HCT116 (cell line): ENCODE results near the gene BAIAP2. TPM values are rescaled to one million over a fixed set of nuclear protein-coding genes. Genes with fewer than 3 reads are reported as not detected.

Experiments
- ATAC-seq: fragments of 200-7000 bp; cut with Tn5 transposase; 2 replicates; pipeline ENCODE4 v1.9.1; 2020; ENCODE audit warnings: mild to moderate bottlenecking, moderate library complexity
- BruUV-seq: library from RNA; stranded (reverse); fragments of 400-500 nt; replicated peaks from 2 replicates; lab custom pipeline; 2021; lab: Mats Ljungman, UMichigan
- CTCF ChIA-PET: fragments of 300-600 bp; sonication (Branson Sonifier 250); formaldehyde crosslinking; loops from one replicate; lab custom pipeline; 2021; ENCODE audit warnings: antibody characterized with exemption; lab: Charles Lee
- POLR2A ChIA-PET: fragments of 300-600, 350-600 bp; sonication (Branson Sonifier 250); formaldehyde crosslinking; loops from one replicate; lab custom pipeline; 2021; ENCODE audit warnings: antibody characterized with exemption; lab: Charles Lee
- RAD21 ChIA-PET, 2 experiments: fragments of 300-600 bp; sonication (Branson Sonifier 250); formaldehyde crosslinking; loops; one replicate each; lab custom pipeline; 2023; ENCODE audit warnings: low total read pairs in 2 of 2; ENCODE audit not compliant: uncharacterized antibody in 2 of 2, unreplicated experiment in 2 of 2, low non-redundant PET in 1 of 2; lab: Charles Lee
- DNase-seq: peaks from one replicate; pipeline ENCODE4 v3.0.0-alpha.2; 2010; ENCODE audit warnings: low read depth, low spot score
- H2AFZ ChIP-seq: fragments of 200-600 bp; shearing (Covaris generic), sonication (generic); 2 replicates; pipeline ENCODE4 v1.6.1; 2017; ENCODE audit warnings: low read depth, mixed run types, mixed read lengths, antibody characterized with exemption, low read length; ENCODE audit not compliant: poor library complexity, severe bottlenecking
- H3K27ac ChIP-seq: 2 replicates; pipeline ENCODE4 v1.5.1; 2012; ENCODE audit warnings: low read depth, low read length
- H3K27me3 ChIP-seq: fragments of 200-600 bp; sonication (generic); 2 replicates; pipeline ENCODE4 v1.6.1; 2016; ENCODE audit warnings: mixed run types, low read length, mixed read lengths; ENCODE audit not compliant: insufficient read depth
- H3K36me3 ChIP-seq, 2 experiments: fragments of 200-500 bp in 1 of 2; fragments of 200-600 bp in 1 of 2; sonication (Bioruptor generic) in 1 of 2; sonication (generic) in 1 of 2; 2 replicates each; pipeline versions ENCODE4 v1.5.1 to v1.6.1; 2014 to 2016; ENCODE audit warnings: low read length in 2 of 2, inconsistent platforms in 1 of 2, mixed read lengths in 1 of 2, mixed run types in 1 of 2; ENCODE audit not compliant: insufficient read depth in 2 of 2, control insufficient read depth in 1 of 2
- H3K4me1 ChIP-seq, 2 experiments: fragments of 200-600 bp in 1 of 2; sonication (generic) in 1 of 2; 2 replicates each; pipeline versions ENCODE4 v1.5.1 to v1.6.1; 2012 to 2017; ENCODE audit warnings: low read length in 2 of 2, inconsistent platforms in 1 of 2, mild to moderate bottlenecking in 1 of 2, mixed read lengths in 1 of 2, mixed run types in 1 of 2, moderate library complexity in 1 of 2; ENCODE audit not compliant: insufficient read depth in 2 of 2, control insufficient read depth in 1 of 2
- H3K4me2 ChIP-seq: fragments of 200-600 bp; sonication (generic); 2 replicates; pipeline ENCODE4 v1.6.1; 2017; ENCODE audit warnings: mixed run types, low read length, mixed read lengths
- H3K4me3 ChIP-seq, 2 experiments: fragments of 200-600 bp in 1 of 2; sonication (generic) in 1 of 2; replicated peaks in 1 of 2; 2 replicates each; pipeline ENCODE4 v1.5.1; 2011 to 2016; ENCODE audit warnings: low read length in 2 of 2, control low read depth in 1 of 2, low read depth in 1 of 2, mild to moderate bottlenecking in 1 of 2, mixed read lengths in 1 of 2, mixed run types in 1 of 2
- H3K79me2 ChIP-seq: fragments of 200-600 bp; sonication (generic); 2 replicates; pipeline ENCODE4 v1.6.1; 2017; ENCODE audit warnings: mild to moderate bottlenecking, mixed run types, low read length, moderate library complexity, mixed read lengths; ENCODE audit not compliant: insufficient read depth
- H3K9ac ChIP-seq: fragments of 200-600 bp; sonication (generic); 2 replicates; pipeline ENCODE4 v1.6.1; 2016; ENCODE audit warnings: low read length, mixed read lengths
- H3K9me2 ChIP-seq: fragments of 200-600 bp; sonication (generic), shearing (Covaris generic); 2 replicates; pipeline ENCODE4 v1.6.1; 2017; ENCODE audit warnings: mixed run types, mild to moderate bottlenecking, moderate library complexity; ENCODE audit not compliant: insufficient read depth
- H3K9me3 ChIP-seq, 2 experiments: fragments of 200-500 bp in 1 of 2; fragments of 200-600 bp in 1 of 2; sonication (Bioruptor generic) in 1 of 2; sonication (generic) in 1 of 2; 2 replicates each; pipeline ENCODE4 v1.6.1; 2014 to 2017; ENCODE audit warnings: low read length in 2 of 2, mixed read lengths in 2 of 2, inconsistent platforms in 1 of 2, low read depth in 1 of 2, mild to moderate bottlenecking in 1 of 2, mixed run types in 1 of 2, moderate library complexity in 1 of 2; ENCODE audit not compliant: control insufficient read depth in 1 of 2, insufficient read depth in 1 of 2
- H4K20me1 ChIP-seq: fragments of 200-600 bp; sonication (generic), shearing (Covaris generic); 2 replicates; pipeline ENCODE4 v1.6.1; 2017; ENCODE audit warnings: mixed run types, mild to moderate bottlenecking, moderate library complexity; ENCODE audit not compliant: insufficient read depth
- ATF3 ChIP-seq: IDR thresholded peaks from 2 replicates; pipeline ENCODE4 v1.6.1; 2012
- CBX3 ChIP-seq: IDR thresholded peaks from 2 replicates; pipeline ENCODE4 v1.6.1; 2012; ENCODE audit warnings: low read depth
- CEBPB ChIP-seq: IDR thresholded peaks from 2 replicates; pipeline ENCODE4 v1.6.1; 2012; ENCODE audit warnings: low read depth
- CTCF ChIP-seq, 3 experiments: fragments of 200-600 bp in 1 of 3; sonication (generic) in 1 of 3; IDR thresholded peaks in 2 of 3; conservative IDR thresholded peaks in 1 of 3; 2 replicates each; pipeline ENCODE4 v1.5.1; 2012 to 2017; ENCODE audit warnings: low read depth in 2 of 3, low read length in 2 of 3, antibody characterized with exemption in 1 of 3, borderline replicate concordance in 1 of 3, control low read depth in 1 of 3, mild to moderate bottlenecking in 1 of 3, mixed read lengths in 1 of 3, mixed run types in 1 of 3, moderate library complexity in 1 of 3; ENCODE audit not compliant: insufficient read depth in 1 of 3
- EZH2 ChIP-seq: fragments of 200-600 bp; sonication (generic); IDR thresholded peaks from 2 replicates; pipeline ENCODE4 v1.6.1; 2017; ENCODE audit warnings: antibody characterized with exemption, mixed run types
- EZH2phosphoT487 ChIP-seq: fragments of 200-600 bp; IDR thresholded peaks from 2 replicates; pipeline ENCODE4 v1.6.1; 2018; ENCODE audit warnings: antibody characterized with exemption, borderline replicate concordance
- FOSL1 ChIP-seq: IDR thresholded peaks from 2 replicates; pipeline ENCODE4 v1.6.1; 2012; ENCODE audit warnings: low read depth
- JUND ChIP-seq: IDR thresholded peaks from 2 replicates; pipeline ENCODE4 v1.6.1; 2012
- MAX ChIP-seq: IDR thresholded peaks from 2 replicates; pipeline ENCODE4 v1.6.1; 2012
- POLR2A ChIP-seq: IDR thresholded peaks from 2 replicates; pipeline ENCODE4 v1.7.0; 2011; ENCODE audit warnings: borderline replicate concordance; ENCODE audit not compliant: insufficient read depth, insufficient read length; ENCODE audit errors: extremely low read depth
- REST ChIP-seq: IDR thresholded peaks from 2 replicates; pipeline ENCODE4 v1.6.1; 2012; ENCODE audit warnings: low read depth
- SP1 ChIP-seq: IDR thresholded peaks from 2 replicates; pipeline ENCODE4 v1.6.1; 2012; ENCODE audit warnings: low read depth
- TCF7L2 ChIP-seq: IDR thresholded peaks from 2 replicates; pipeline ENCODE4 v1.7.0; 2011; ENCODE audit warnings: borderline replicate concordance, inconsistent platforms; ENCODE audit not compliant: insufficient read depth, insufficient read length; ENCODE audit errors: extremely low read depth
- YY1 ChIP-seq: IDR thresholded peaks from 2 replicates; pipeline ENCODE4 v1.6.1; 2011; ENCODE audit warnings: low read length, low read depth, moderate library complexity, mild to moderate bottlenecking; ENCODE audit not compliant: insufficient replicate concordance; ENCODE audit errors: extremely low read depth
- intact Hi-C: fragments of 100-400 bp; cut with micrococcal nuclease; formaldehyde crosslinking; loops from 2 replicates; pipeline ENCODE4 v1.10.0; 2022
- total RNA-seq: library from RNA; stranded (reverse); gene quantifications from one replicate; pipeline ENCODE4 v1.2.1, GENCODE V29; 2021; ENCODE audit not compliant: unreplicated experiment
- TF ChIP-seq, protein P1 (sequence below): IDR thresholded peaks from 2 replicates; pipeline ENCODE4 v1.6.1; 2011; ENCODE audit warnings: mild to moderate bottlenecking, low read length, moderate library complexity; ENCODE audit not compliant: insufficient replicate concordance; ENCODE audit errors: extremely low read depth

The BAIAP2 gene
- total RNA-seq, 1 experiment from 2014 or later, result 105 TPM

GRCh38 chr17:81108220-81108619 is 73.3 kb downstream of the BAIAP2 start:
- Histone ChIP-seq H3K27me3 (no peaks in the 10 kb centered on the region), H2AFZ (no peak overlapping the region), H3K4me1 (no peaks in the 10 kb centered on the region), H3K4me2 (no peak overlapping the region), H3K27ac (no peak overlapping the region), H3K9me3 (no peaks in the 10 kb centered on the region), H3K36me3 (peaks cover 22 to 51% of the 10 kb centered on the region in 2 experiments; a peak in 3 of 4 replicates), H4K20me1 (no peaks in the 10 kb centered on the region), H3K4me3 (no peak overlapping the region), H3K9ac (no peak overlapping the region), H3K79me2 (no peaks in the 10 kb centered on the region), H3K9me2 (no peaks in the 10 kb centered on the region)
- TF ChIP-seq CTCF (IDR thresholded peaks at IDR 0.05 in 2 of 3, conservative IDR thresholded peaks at IDR 0.05 in 1 of 3; ENCODE audit: borderline replicate concordance in 1 of 3, insufficient read depth in 1 of 3, low read depth in 2 of 3, low read length in 2 of 3) (no peak), CEBPB (no peak), POLR2A (no peak), TCF7L2 (no peak), MAX (no peak), ATF3 (no peak), EZH2 (no peak), REST (no peak), JUND (no peak), YY1 (no peak), SP1 (no peak), FOSL1 (no peak), CBX3 (no peak), EZH2phosphoT487 (no peak)
- TF ChIP-seq, protein P1, sequence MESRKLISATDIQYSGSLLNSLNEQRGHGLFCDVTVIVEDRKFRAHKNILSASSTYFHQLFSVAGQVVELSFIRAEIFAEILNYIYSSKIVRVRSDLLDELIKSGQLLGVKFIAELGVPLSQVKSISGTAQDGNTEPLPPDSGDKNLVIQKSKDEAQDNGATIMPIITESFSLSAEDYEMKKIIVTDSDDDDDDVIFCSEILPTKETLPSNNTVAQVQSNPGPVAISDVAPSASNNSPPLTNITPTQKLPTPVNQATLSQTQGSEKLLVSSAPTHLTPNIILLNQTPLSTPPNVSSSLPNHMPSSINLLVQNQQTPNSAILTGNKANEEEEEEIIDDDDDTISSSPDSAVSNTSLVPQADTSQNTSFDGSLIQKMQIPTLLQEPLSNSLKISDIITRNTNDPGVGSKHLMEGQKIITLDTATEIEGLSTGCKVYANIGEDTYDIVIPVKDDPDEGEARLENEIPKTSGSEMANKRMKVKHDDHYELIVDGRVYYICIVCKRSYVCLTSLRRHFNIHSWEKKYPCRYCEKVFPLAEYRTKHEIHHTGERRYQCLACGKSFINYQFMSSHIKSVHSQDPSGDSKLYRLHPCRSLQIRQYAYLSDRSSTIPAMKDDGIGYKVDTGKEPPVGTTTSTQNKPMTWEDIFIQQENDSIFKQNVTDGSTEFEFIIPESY, result no peak
- ChIA-PET POLR2A (no interaction called here), RAD21 (no interaction called here), CTCF (no interaction called here)
- DNase-seq (no peak), ATAC-seq (no peak)
- intact Hi-C loops, result no loop called here
- no TSS peak for BruUV-seq
